ENCODE results near the gene ADORA3. TPM values are rescaled to one million over a fixed set of nuclear protein-coding genes. Genes with fewer than 3 reads are reported as not detected.
A peak's percentile ranks its signal among the peaks of the same experiment; 100 is the strongest.

ADORA3 gene
- total RNA-seq, 1 experiment from 2014 or later = 0.15 TPM

- Mint-ChIP-seq H3K9me3 (peaks cover 11% of the 10 kb centered on the region), H3K27ac (no peak overlapping the region), H3K4me1 (peaks cover 23% of the 10 kb centered on the region), H3K27me3 (ENCODE audit: low read depth) (peaks cover 19% of the 10 kb centered on the region), H3K4me3 (no peak overlapping the region), H3K36me3 (no peaks in the 10 kb centered on the region)
- ChIA-PET CTCF (interaction anchor here (0.6 to 1.2 kb wide), 3 partner anchors 25 to 230 kb away, joined by 3 read pairs; no protein-coding TSS in a partner anchor), POLR2A (no interaction called here)
- no peak for DNase-seq (ENCODE audit: low spot score)
- TF ChIP-seq ZNF396 (CRISPR knock-in tag; IDR thresholded peaks at IDR 0.05; ENCODE audit: borderline replicate concordance) (no peak), HMGA2 (CRISPR knock-in tag; IDR thresholded peaks at IDR 0.05) (no peak), ATF3 (CRISPR knock-in tag; conservative IDR thresholded peaks at IDR 0.05) (no peak), SP1 (CRISPR knock-in tag; conservative IDR thresholded peaks at IDR 0.05) (no peak), TCF7 (CRISPR knock-in tag; IDR thresholded peaks at IDR 0.05; ENCODE audit: low read depth) (no peak), ZNF317 (CRISPR knock-in tag; IDR thresholded peaks at IDR 0.05; ENCODE audit: borderline replicate concordance, low read depth) (no peak), IRF2 (CRISPR knock-in tag; IDR thresholded peaks at IDR 0.05; ENCODE audit: borderline replicate concordance, low read depth) (no peak), CDX4 (CRISPR knock-in tag; IDR thresholded peaks at IDR 0.05; ENCODE audit: borderline replicate concordance) (no peak), GRHL2 (CRISPR knock-in tag; IDR thresholded peaks at IDR 0.05; ENCODE audit: insufficient replicate concordance, severe bottlenecking) (no peak), ATF2 (CRISPR knock-in tag; IDR thresholded peaks at IDR 0.05; ENCODE audit: borderline replicate concordance, low read depth) (no peak), ATF1 (CRISPR knock-in tag; IDR thresholded peaks at IDR 0.05) (no peak), TP53 (CRISPR knock-in tag; IDR thresholded peaks at IDR 0.05) (no peak)
- ATAC-seq = peak; percentile 79
These were observed 38.3 kb upstream of the ADORA3 start for GRCh38 chr1:111541721-111542120.

GRCh38 chr1:111540928-111541327 is 37.5 kb upstream of the ADORA3 start:
- ATAC-seq (no peak), DNase-seq (ENCODE audit: low spot score) (no peak)
- H3K27ac Mint-ChIP-seq = no peak overlapping the region
- ChIA-PET CTCF (interaction anchor here (1.2 kb wide), 1 partner anchor 26 kb away, joined by 3 read pairs; no protein-coding TSS in a partner anchor), POLR2A (no interaction called here)
- H3K36me3 Mint-ChIP-seq = no peaks in the 10 kb centered on the region
- TF ChIP-seq HMGA2 (CRISPR knock-in tag; IDR thresholded peaks at IDR 0.05) (no peak), FOXP4 (CRISPR knock-in tag; IDR thresholded peaks at IDR 0.05) (no peak), CREB1 (CRISPR knock-in tag; IDR thresholded peaks at IDR 0.05) (no peak), ZNF671 (CRISPR knock-in tag; IDR thresholded peaks at IDR 0.05) (no peak), ZBTB21 (CRISPR knock-in tag; IDR thresholded peaks at IDR 0.05; ENCODE audit: borderline replicate concordance) (no peak), USF2 (CRISPR knock-in tag; IDR thresholded peaks at IDR 0.05) (no peak), AR (CRISPR knock-in tag; IDR thresholded peaks at IDR 0.05) (no peak), ZNF121 (CRISPR knock-in tag; IDR thresholded peaks at IDR 0.05) (no peak)
- peaks cover 23% of the 10 kb centered on the region for H3K4me1 Mint-ChIP-seq
- peaks cover 19% of the 10 kb centered on the region for H3K27me3 Mint-ChIP-seq (ENCODE audit: low read depth)
- H3K9me3 Mint-ChIP-seq = peaks cover 14% of the 10 kb centered on the region
- H3K4me3 Mint-ChIP-seq = no peak overlapping the region
